Peyer's patch (tissue), 4 donors: ENCODE data around the gene ZFYVE19. TPM values are rescaled to one million over a fixed set of nuclear protein-coding genes. Genes with fewer than 3 reads are reported as not detected.
A peak's percentile ranks its signal among the peaks of the same experiment; 100 is the strongest.

Experiments used
- DNase-seq, 3 donors: peaks; one replicate each; pipeline ENCODE4 v3.0.0-alpha.2; 2017 to 2019
- H3K27ac ChIP-seq, 4 donors: fragments of 200-600 bp; sonication (generic); one replicate each; pipeline ENCODE4 v1.5.1; 2016 to 2019
- H3K27me3 ChIP-seq, 2 donors: fragments of 200-600 bp; sonication (generic); one replicate each; pipeline ENCODE4 v1.5.1; 2019
- H3K36me3 ChIP-seq, 3 donors: fragments of 200-600 bp; sonication (generic); one replicate each; pipeline ENCODE4 v1.5.1; 2016 to 2019
- H3K4me1 ChIP-seq, 4 donors: fragments of 200-600 bp; sonication (generic); one replicate each; pipeline ENCODE4 v1.5.1; 2016 to 2019
- H3K4me3 ChIP-seq, 4 donors: fragments of 200-600 bp; sonication (generic); 1 replicate in 3 of 4; 2 replicates in 1 of 4; pipeline ENCODE4 v1.5.1; 2016 to 2019; ENCODE audit warnings: mild to moderate bottlenecking in 1 of 4
- H3K9me3 ChIP-seq, 4 donors: fragments of 200-600 bp; sonication (generic); one replicate each; pipeline ENCODE4 v1.5.1; 2016 to 2019; ENCODE audit warnings: mild to moderate bottlenecking in 1 of 4
- CTCF ChIP-seq, 6 experiments: fragments of 450-650 bp in 4 of 6; fragments of 200-600 bp in 2 of 6; sonication (generic) in 1 of 6; IDR thresholded peaks; one replicate each; pipeline ENCODE4 v1.5.1; 2017 to 2019; ENCODE audit warnings: antibody characterized with exemption in 6 of 6, mild to moderate bottlenecking in 3 of 6, moderate library complexity in 1 of 6
- POLR2A ChIP-seq, 2 donors: fragments of 450-650 bp; IDR thresholded peaks; one replicate each; pipeline ENCODE4 v1.5.1; 2017; ENCODE audit warnings: antibody characterized with exemption in 2 of 2, mild to moderate bottlenecking in 2 of 2, moderate library complexity in 2 of 2
- total RNA-seq, 4 donors: library from RNA; depleted of rRNA; stranded (reverse); fragments of >200 nt; gene quantifications; one replicate each; pipeline ENCODE4 v1.1.0, GENCODE V29; 2016

The ZFYVE19 gene
- total RNA-seq, 4 donors from 2014 or later = 56.9 to 110 (median 79.9) TPM

DNA sequence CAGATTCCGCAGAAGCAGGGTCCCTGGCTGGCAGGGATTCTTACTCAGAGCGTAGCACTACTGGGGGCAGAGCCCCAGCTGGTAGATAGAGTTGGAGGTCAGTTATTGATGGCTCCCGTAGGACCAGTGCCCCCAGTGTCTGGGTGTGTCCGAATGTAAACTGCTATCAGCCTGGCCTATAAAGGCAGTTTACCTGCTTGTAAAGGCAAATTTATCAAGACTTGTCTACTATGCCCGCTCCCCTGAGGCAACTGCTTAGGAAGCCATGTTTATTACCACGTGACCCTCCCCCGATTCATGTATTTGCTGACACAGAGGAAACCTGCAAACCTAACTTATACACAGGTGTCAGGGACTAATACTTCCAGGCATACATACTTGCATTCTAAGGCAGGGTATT, 22.2 kb downstream of the ZFYVE19 start:
- H3K27ac ChIP-seq = peak overlapping the region in 3 of 4 donors; percentile 71 to 96 (median 86)
- peaks cover 0 to 9% (median 2%) of the 10 kb centered on the region in 4 donors for H3K4me1 ChIP-seq
- TF ChIP-seq POLR2A (IDR thresholded peaks at IDR 0.05) = no peak
- no peak for TF ChIP-seq CTCF (IDR thresholded peaks at IDR 0.05)
- peak in 1 of 3 donors; percentile 57 for DNase-seq
- no peaks in the 10 kb centered on the region for H3K27me3 ChIP-seq
- no peaks in the 10 kb centered on the region for H3K9me3 ChIP-seq
- H3K4me3 ChIP-seq = peak overlapping the region in 2 of 4 donors; percentile 58 to 68
- no peaks in the 10 kb centered on the region for H3K36me3 ChIP-seq

DNA sequence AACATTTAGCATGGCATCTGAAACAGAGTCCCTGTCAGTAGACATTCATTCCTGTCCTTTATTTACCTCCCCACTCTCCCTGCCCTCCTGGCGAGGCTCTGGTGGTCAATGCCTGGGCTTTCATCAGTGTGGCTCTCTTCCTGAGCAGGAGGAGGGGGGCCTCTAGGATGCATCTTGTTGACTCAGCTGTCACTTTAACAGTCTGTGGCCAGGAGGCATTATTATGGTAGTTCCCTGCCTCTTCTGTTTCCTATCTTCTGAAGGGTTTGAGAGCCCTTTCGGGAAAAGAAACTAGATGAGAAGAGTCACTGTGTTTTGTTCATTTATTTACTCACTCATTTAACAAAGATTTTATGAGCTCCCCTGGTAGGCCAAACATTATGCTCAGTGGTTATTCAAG, 24.0 kb downstream of the ZFYVE19 start:
- Histone ChIP-seq H3K27me3 (no peaks in the 10 kb centered on the region), H3K4me1 (peaks cover 0 to 3% (median 0%) of the 10 kb centered on the region in 4 donors), H3K9me3 (no peaks in the 10 kb centered on the region), H3K4me3 (no peak overlapping the region), H3K36me3 (no peaks in the 10 kb centered on the region), H3K27ac (no peak overlapping the region)
- DNase-seq = no peak
- TF ChIP-seq POLR2A (IDR thresholded peaks at IDR 0.05) (no peak), CTCF (IDR thresholded peaks at IDR 0.05) (no peak)

- Histone ChIP-seq H3K36me3 (no peaks in the 10 kb centered on the region), H3K27me3 (no peaks in the 10 kb centered on the region), H3K27ac (no peak overlapping the region), H3K9me3 (no peaks in the 10 kb centered on the region), H3K4me1 (no peaks in the 10 kb centered on the region), H3K4me3 (no peak overlapping the region)
- no peak for DNase-seq
- TF ChIP-seq POLR2A (IDR thresholded peaks at IDR 0.05) = no peak
- TF ChIP-seq CTCF (IDR thresholded peaks at IDR 0.05) = no peak
Observed at GRCh38 chr15:40831861-40832260, 25.0 kb downstream of the ZFYVE19 start.

GRCh38 chr15:40832903-40833302, 26.0 kb downstream of the ZFYVE19 start:
- no peak for DNase-seq
- H3K9me3 ChIP-seq = no peaks in the 10 kb centered on the region
- no peaks in the 10 kb centered on the region for H3K36me3 ChIP-seq
- no peak overlapping the region for H3K4me3 ChIP-seq
- H3K27ac ChIP-seq = no peak overlapping the region
- no peaks in the 10 kb centered on the region for H3K4me1 ChIP-seq
- no peaks in the 10 kb centered on the region for H3K27me3 ChIP-seq
- TF ChIP-seq CTCF (IDR thresholded peaks at IDR 0.05) = no peak
- TF ChIP-seq POLR2A (IDR thresholded peaks at IDR 0.05) = no peak

DNA sequence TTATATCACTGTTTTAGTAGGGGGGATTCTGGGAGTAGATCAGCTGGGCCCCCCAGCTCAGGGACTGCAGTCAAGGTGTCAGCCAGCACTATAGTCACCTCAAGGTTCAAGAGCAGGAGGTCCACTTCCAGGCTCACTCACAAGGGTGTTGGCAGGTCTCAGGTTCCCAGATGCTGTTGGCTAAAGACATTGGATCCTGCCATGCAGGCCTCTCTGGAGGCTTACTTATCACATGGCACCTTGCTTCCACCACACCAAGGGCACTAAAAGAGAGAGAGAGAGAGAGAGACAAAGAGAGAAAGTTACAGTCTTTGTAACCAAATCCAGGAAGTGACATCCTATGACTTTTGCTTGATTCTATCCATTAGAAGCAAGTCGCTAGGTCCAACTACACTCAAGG, 29.1 kb downstream of the ZFYVE19 start:
- H3K27ac ChIP-seq = no peak overlapping the region
- no peaks in the 10 kb centered on the region for H3K27me3 ChIP-seq
- no peaks in the 10 kb centered on the region for H3K9me3 ChIP-seq
- no peaks in the 10 kb centered on the region for H3K36me3 ChIP-seq
- TF ChIP-seq POLR2A (IDR thresholded peaks at IDR 0.05) = no peak
- no peak for TF ChIP-seq CTCF (IDR thresholded peaks at IDR 0.05)
- DNase-seq = no peak
- no peak overlapping the region for H3K4me3 ChIP-seq
- H3K4me1 ChIP-seq = no peaks in the 10 kb centered on the region

DNA sequence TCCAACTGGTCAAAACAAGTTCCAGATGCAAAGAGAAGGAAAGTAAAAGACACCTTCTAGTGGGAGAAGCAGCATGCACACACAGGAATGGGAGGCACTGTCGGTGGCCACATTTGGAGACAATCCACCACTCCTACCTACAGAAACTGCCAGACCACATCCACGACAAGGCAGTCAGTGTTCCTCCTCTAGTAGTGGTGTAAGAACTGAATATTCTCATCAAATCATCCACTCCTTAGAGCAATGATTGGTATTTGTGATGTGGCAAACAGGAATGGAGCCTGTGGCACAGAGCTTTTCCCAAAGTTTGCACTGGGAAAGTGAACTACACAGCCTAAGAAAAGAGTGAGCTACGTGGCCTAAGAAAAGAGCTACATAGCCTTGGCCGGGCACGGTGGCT, 31.9 kb downstream of the ZFYVE19 start:
- Histone ChIP-seq H3K27me3 (no peaks in the 10 kb centered on the region), H3K27ac (no peak overlapping the region), H3K36me3 (no peaks in the 10 kb centered on the region), H3K9me3 (no peaks in the 10 kb centered on the region), H3K4me3 (no peak overlapping the region), H3K4me1 (peaks cover 0 to 6% (median 0%) of the 10 kb centered on the region in 4 donors)
- TF ChIP-seq POLR2A (IDR thresholded peaks at IDR 0.05) (no peak), CTCF (IDR thresholded peaks at IDR 0.05) (no peak)
- no peak for DNase-seq
